Stimulated activated CD4-positive, alpha-beta T cell treated with anti-CD3 and anti-CD28 coated beads, Interleukin-1b, Interleukin-23, amount 100 ng/mL, for 4 hours (primary cell): Measurements from ENCODE around the gene REXO1.
"Not testable (repeated sequence)": the region's sequence is repeated elsewhere in the genome, so short reads cannot be mapped to it uniquely, and the experiment has no call there.

ENCODE experiments used
- DNase-seq, 2 donors: peaks; one replicate each; pipeline ENCODE4 v3.0.0-alpha.2; 2020; ENCODE audit warnings: low read depth in 2 of 2

Gene REXO1

DNA sequence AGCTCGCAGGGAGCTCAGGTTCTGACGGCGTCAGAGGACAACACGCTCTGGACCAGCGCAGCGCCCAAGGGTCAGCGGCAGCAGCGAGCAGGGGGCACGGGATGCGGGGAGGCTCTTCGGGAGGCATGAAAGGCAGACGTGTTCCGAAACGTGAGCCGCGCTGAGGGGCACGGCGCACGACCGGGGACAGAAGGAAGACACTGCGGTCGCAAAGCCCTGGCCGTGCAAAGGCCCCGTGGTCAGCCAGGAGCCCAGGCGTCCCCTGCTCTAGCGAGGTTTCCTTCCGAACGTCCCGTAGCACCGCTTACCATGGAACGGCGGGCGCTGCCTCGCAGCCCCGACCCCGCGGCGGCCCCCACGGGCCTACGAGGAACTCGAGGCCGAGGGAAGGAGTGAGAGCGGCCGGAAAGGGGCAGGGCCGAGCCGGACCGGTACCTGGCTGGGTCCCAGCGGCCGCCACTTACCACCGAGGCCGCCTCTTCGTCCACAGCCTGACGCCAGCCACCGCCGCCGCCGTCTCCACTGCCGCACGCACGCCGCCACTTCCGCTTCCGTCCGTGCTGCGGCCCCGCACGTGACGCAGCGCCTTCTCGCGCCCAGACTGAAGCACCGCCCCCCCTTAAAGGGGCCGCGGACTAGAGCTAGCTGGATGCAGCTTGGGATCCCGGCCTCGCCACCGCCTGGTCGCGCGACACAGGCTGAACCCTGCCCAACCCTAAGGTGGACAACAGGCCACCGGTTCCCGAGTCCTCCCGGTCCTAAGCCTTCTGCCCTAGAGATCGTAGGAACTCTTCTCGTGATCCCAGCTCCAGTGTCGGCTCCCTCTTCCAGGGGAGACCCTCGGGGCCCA, 27.6 kb upstream of the REXO1 start:
- DNase-seq: peak; percentile 75 to 84

DNA sequence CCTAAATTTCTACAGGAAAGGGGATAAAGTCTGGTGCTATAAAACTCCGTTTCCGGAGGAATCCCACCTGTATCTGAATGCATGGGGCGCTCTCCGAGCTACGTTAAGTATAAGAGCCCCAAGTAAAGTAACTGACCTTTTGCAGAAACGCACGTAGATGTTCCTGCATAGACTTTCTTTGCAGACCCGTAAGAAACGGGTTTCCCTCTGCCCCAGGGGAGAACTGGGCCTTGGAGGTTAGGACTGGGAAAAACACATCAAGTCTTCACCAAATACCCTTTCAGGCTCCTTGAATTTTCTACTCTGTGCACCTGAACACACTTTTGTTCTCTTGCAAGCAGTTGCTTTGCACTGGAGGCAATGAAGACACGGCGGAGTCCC, 27.0 kb upstream of the REXO1 start:
- not testable (repeated sequence) for DNase-seq

DNA sequence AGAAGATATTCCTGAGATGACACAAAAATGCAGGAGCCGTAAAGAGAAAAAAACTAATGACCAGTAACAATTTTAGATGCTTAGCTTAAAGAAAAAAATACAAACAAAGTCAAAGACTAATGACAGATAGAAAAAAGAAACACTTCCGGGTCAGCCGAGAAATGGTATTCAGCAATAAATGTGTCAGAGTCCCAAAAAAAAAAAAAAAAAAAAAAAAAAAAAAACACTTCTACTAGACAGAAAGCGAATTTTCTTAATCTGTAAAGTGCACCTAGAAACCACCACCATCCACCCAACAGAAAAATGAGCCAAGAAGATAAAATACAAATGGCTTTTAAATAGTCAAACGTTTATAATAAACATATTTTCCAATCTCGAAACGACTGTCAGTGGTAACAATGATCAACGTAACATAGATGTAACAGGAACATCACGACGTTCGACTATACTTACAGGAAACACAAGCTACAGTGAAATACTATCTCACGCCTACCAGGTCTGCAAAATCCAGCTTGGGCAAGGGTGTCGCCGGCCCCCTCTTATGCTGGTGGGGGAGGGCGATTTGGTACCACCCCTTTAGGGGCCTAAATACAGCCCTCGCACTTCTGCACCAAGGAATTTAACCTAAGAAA, 26.4 kb upstream of the REXO1 start:
- DNase-seq: no peak

DNA sequence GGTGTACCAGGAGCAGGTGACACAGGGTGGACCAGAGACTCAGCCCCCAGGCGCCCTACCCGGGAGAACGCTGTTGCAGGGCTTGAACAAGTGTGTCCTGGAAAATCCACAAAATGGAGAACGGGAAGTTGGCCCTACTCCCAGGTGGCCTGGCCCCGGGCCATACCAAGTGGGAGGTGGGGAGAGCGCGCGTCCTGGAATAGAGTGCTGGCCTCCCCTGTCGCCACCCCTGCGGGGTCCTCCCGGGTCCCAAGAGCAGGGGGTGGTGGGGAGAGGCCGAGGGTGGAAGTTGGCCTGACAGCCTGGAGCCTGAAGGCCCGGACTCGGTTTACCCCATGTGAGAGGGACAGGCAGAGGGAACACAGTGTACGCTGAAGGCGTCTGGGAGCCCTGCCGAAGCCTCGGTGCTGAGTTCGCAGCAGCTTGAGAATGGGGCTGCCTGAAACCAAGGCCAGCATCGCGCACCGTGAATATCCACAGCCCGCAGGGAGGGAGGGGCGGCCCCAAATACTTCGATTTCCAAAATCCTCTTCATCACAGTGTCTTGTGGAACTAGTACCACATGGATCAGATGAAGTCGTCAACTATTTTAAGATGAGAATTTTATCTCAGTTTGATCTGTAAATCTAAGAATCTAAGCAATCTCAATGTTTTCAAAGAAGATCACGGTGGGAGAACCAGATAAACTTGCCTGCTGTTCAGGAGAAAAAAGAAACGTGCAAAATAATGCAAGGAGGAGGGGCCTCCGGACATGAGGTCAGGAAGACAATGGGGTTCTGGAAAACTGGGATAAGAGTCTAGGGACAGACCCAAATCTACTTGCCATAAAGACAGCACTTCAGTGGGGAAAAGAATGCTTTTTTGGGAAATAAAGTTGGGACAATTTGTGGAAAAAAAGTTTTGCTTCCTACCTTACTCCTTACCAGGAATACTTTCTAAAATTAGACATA, 25.5 kb upstream of the REXO1 start:
- DNase-seq: no peak

DNA sequence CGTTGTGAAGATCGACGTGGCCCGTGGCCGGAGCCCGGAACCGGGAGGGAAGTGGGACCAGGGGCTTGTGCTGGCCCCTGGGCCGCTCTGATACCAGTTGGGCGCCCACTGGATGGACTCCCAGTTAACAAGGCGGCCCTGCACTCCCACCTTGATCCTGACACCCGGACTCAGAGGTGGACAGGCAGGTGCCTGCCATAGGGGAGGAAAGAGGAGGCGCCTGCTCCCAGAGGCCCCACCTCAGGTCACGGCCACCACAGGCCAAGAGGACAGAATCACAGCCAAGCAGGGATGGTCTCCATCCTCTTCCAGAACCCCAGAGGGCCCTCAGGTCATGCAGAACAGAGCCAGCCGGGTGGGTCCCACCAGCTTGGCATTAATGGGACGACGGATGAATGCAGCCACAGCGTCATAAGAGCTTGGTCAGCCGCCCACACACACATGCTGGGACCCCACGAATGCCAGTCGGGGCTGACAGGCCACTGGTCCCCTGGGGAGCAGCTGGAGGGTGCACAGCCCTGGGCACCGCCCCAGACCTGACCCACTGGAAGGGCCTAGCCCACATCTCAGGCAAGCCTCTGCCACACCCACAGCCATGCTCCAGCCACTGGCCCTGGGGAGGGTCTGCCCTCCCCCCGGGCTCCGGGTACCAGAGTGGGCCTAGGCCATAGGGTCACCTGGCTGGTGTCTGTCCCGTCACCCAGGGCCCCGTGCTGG, 24.7 kb upstream of the REXO1 start:
- no peak for DNase-seq

DNA sequence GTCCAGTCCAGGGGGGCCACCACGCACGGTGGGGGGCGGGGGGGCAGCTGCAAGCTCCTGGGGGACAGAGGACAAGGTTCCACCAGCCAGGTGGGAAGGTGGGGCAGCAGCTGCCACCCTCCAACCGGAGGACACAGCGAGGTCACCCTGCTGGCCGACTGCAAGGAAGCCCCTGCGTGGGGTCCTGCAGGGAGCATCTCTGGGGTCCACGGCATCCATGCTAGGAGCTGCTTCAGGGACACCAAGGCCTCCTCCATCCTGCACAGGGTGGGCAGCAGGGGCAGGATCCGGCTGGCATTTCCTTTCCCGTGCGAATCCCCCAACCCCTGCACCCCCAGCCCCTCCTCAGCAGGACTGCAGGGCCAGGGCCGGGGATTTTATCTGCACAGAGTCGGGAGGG, 23.3 kb upstream of the REXO1 start:
- DNase-seq: no peak

DNA sequence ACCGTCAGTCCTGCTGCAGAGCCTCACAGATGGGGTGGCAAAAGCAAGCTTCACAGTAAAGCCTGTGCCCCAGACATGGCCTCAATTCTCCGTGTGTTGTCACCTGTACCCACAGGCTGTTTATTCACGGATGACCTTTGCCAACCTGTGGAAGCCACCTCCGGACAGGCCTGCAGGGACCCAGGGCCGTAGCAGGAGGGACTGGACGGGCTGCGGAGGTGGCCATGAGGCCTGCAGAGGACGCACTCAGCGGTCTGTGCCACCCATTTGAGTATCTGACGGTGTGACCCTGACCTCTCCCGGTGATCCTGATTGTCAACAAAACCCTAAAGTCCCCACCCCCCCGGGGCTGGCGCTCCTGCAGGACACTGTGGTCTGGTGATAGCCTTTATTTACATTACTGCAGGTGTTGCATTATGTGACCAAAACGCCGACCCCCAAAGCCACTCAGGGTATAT, 22.9 kb upstream of the REXO1 start:
- no peak for DNase-seq

DNA sequence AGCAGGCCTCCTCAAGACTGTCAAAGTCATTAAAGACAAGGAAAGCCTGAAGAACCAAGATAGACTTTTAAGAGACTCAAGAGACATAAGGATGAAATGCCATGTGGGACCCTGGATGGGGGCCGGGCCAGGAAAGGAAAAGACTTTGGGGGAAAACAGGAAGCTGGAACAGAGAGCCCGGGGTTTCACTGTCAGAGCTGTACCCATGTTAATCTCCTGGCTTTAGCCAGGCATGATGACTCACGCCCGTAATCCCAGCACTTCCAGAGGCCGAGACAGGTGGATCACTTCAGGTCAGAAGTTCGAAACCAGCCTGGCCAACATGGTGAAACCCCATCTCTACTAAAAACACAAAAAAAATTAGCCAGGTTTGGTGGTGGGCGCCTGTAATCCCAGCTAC, 20.7 kb upstream of the REXO1 start:
- no peak for DNase-seq

DNA sequence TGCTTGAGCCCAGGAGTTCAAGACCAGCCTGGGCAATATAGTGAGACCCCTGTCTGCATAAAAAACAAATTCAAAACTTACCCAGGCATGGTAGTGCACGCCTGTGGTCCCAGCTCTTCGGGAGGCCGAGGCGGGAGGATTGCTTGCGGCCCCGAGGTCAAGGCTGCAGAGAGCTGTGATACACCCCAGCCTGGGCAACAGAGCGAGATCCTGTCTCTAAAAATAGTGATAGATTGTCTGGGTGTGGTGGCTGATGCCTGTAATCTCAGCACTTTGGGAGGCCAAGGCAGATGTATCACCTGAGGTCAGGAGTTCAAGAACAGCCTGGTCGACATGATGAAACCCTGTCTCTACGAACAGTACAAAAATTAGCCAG, 19.1 kb upstream of the REXO1 start:
- DNase-seq: no peak

DNA sequence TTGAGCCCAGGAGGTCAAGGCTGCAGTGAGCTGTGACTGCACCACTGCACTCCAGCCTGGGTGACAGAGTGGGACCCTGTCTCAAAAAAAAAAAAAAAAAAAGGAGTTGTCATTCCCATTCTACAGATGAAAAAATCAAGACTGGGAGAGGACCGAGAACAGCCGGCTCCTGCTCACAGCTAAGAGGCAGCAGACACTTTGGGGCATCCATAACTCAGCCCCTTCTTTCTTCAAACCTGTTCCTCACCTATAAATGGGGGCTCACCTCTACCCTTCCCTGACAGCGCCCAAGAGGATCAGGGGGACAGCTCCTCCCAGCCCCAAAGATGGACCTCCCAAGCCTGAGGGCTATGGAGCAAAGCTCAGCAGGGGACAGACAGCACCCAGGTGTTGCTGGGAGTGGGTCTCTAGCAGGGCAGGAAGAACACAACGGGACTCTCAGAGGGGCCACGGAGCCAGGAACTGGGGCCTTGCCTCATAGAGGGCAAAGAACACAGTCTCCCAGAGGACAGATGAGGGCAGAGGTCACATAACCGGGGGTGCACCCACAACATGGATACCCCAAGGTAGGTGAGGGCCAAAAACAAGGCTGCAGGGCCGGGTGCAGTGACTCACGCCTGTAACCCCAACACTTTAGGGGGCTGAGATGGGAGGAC, 18.5 kb upstream of the REXO1 start:
- no peak for DNase-seq

DNA sequence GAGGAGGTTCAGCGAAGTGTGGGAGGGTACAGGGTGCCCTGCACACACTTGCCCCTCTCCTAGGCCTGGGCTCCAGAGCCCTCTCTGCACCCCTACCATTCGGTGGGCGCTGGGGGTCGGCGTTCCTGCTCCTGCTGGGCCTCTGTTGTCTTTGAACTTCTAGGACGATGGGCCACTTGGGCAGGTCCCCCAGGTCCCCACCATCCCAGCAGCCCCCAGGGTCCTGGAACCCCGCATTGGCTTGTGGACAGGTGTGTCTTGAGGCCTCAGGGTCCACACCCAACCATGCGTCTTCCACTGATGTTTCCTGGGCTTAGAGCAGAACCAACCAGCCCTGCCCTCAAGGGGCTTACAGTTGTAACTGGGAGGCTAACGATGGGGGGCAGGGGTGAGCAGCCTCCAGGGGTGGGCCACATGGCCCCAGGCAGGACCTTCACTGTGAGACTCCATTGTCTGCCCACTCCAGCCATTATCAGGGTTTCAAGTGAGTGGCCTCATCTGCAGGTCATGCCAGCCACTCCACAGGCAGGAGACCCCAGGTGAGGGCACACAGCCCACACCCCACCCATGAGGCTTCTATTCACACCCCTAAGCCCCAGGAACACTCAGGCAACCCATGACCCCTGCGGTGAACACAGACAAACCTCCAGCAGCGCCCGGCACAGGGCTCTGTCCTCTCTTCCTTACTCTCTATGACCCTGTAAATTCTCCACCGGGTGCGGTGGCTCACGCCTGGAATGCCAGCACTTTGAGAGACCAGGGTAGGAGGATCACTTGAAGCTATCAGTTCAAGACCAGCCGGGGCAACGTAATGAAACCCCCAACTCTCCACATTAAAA, 17.1 kb upstream of the REXO1 start:
- no peak for DNase-seq

DNA sequence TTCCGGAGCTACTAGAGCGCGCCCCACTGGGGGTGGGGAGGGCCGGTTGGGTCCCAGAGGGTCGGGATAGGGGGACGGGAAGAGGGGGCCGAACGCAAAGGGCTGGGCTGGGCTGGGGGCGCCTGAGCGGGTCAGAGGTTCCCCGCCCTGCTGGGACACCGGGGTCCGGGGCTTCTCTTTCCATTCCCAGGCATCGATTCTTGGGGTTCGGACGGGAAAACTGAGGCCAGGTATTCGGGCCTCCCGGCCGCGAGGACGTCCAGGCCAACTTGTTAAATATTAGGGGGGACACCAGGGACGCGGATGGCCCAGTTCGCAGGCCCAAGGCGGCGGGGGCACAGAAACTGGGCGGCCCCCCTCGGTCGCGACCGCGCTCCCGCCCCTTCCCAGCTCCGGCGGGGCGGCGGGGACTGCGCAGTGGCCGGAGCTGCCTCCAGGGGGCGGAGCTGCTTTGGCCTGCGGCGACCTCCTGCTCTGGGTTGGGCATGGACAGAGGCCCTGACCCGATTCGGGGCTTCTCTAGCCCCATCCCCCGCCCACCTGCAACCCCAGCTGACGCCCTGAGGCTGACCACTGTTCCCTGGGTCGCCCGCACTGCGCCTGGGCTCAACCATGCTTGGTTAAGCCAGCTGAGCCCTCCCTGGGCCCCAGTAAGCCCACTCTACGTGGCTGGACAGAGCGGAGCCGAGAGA, 16.3 kb upstream of the REXO1 start:
- peak; percentile 39 to 60 for DNase-seq

DNA sequence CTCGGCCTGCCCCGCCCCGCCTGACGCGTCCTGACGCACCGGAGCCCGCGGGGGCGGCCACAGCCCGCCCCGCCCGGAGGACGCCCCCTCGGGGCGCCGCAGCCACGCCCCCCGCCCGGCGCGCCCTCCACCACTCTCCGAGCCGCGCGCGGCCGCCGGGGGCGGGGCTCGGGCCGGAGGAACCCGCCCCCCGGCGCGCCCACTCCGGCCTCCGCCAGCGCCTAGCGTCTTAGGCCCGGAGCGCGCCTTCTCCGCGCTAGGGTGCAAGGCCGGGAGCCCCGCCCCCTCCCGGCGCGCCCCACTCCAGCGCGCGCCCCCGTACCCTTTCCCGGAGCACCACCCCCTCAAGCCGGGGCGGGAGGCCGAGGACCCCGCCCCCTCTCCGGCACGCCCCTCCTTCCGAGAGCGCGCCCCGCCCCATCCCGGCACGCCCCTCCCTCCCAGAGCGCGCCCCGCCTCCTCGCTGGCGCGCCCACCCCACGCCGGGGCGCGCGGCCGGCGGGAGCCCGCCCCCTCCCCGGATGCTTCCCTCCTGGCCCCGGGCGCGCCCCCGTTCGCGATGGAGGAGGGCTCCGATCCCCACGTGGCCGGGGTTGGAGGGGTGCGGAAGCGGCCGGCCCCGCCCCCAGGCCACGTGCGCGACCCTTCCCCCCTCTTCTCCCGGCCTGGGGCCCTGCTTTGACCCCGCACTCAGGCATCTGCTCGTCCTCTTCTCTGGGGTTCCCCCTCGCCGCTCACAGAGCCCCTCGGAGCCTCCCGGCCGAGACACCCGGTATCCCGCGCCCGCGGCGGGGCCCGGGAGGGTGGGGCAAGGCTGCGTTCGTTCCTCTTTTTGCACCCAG, 15.6 kb upstream of the REXO1 start:
- DNase-seq: peak; percentile 88 to 94

DNA sequence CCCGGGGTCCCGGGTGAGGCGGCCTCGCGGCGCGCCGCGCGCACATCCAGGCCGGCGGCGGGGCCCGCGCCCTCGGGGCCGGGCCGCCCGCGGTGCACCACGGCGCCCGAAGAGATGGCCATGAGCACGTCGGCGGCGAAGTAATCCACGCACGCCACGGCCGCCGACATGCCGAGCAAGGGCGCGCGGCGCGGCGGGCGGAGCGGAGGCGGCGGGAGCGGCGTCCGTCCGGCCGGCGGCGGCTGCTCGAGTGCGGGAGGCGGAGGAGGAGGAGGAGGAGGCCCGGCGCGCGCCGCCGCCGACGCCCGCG, 15.0 kb upstream of the REXO1 start, which contains the start of gene KLF16:
TSS of gene KLF16 (minus strand) at position 252 of the 310 bp plus-strand sequence. CDS start at position 170, 82 bp downstream.
- DNase-seq: no peak

DNA sequence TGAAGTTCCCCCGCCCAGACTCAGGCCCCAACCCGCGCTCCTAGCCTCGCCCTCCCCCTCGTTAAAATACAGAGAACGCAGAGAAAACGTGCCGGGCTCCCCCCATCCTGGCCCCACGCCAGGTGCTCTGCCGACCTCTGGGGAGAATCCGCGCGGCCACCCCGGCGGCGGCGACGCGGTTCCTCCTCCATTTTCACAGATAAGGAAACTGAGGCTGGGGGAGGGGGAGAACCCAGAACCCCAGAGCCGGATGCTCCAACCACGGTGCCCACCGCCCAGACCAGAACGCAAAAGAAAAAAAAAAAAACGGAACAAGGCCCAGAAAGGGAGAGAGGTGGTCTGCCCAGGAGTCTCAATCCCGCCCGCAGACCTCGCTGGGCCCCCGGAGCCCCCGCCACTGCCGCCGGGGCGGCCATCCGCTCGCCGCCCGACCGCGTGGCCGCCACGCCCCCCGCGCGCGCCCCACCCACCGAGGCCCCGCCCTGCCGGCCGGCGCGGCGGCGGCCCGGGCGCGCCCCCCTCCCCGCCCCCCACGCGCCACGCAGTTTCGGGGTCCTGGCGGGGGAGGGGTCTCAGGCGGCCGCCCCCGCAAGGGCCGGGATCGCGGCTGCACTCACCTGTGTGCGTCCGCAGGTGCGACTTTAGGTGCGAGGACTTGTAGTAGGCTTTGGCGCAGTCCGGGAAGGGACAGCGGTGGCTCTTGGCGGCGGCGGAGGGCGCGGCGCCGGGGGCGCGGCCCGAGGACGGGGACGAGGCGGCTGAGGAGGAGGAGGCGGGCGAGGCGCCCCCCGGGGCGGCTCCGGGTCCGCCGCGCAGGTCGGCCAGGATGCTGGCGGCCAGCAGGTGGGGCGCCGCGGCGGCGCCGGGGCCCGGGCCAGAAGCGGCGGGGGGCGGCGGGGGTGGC, 14.4 kb upstream of the REXO1 start:
- DNase-seq: peak; percentile 42 to 66

DNA sequence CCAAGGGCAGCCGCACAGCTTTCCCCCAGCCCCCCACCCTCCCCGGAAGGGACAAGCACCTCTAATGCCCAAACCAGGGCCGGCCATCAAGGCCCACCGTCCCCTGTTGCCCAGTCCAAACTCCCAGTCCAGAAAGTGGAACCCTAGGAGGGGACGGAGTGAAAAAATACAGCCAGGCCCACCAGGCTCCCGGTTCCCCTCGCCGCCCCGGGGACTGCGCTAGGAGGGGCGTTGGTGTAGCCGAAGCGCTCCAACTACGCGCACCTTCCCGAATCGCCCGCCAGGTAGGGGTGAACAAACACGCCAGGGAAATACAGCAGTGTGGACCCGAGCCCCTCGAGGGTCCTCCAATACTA, 13.8 kb upstream of the REXO1 start:
- no peak for DNase-seq

DNA sequence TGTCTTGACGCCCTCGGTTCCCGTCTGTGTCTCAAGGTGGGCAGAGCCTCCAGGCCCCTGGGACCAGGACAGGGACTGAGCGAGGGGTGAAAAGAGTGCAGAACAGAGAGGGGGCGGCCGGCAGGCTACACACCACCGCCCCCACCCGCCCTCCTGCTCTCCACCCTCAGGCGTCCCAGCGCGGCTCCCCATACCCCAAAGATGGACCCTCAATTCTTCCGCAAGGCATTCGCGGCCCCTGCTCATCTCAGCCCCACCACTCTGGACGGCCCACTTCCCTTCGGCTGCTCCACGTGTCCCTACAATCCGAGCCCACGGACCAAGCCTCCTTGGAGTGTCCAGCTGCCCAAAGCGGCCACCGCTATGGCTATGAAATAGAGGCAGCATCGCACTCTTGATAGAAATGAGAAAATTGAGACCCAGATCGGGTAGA, 13.3 kb upstream of the REXO1 start:
- no peak for DNase-seq
